IMR-90 (cell line): ENCODE data around the gene SIGLEC12.

ENCODE experiments used
- CEBPB ChIP-seq: IDR thresholded peaks from 2 replicates; pipeline ENCODE4 v1.6.1; 2012; ENCODE audit warnings: low read depth, low read length, improper control_type of control experiment
- CHD1 ChIP-seq: IDR thresholded peaks from 2 replicates; pipeline ENCODE4 v1.6.1; 2012; ENCODE audit warnings: low read depth, low read length, improper control_type of control experiment
- CTCF ChIP-seq: conservative IDR thresholded peaks from 2 replicates; pipeline ENCODE4 v1.5.1; 2012; ENCODE audit warnings: mild to moderate bottlenecking, low read depth, low read length, improper control_type of control experiment
- ELK1 ChIP-seq: fragments of 150-350 bp; IDR thresholded peaks from 2 replicates; pipeline ENCODE4 v1.6.1; 2016; ENCODE audit warnings: low read depth, mild to moderate bottlenecking, low read length, moderate library complexity, borderline replicate concordance
- FOS ChIP-seq: fragments of 150-350 bp; IDR thresholded peaks from 2 replicates; pipeline ENCODE4 v1.6.1; 2016; ENCODE audit warnings: low read depth, low read length
- MAFK ChIP-seq: IDR thresholded peaks from 2 replicates; pipeline ENCODE4 v1.6.1; 2012; ENCODE audit warnings: low read depth, low read length, improper control_type of control experiment
- MAZ ChIP-seq: IDR thresholded peaks from 2 replicates; pipeline ENCODE4 v1.6.1; 2012; ENCODE audit warnings: low read depth, mild to moderate bottlenecking, low read length, improper control_type of control experiment, moderate library complexity, borderline replicate concordance
- MXI1 ChIP-seq: IDR thresholded peaks from 2 replicates; pipeline ENCODE4 v1.6.1; 2012; ENCODE audit warnings: low read depth, mild to moderate bottlenecking, low read length, moderate library complexity, borderline replicate concordance
- NFE2L2 ChIP-seq: fragments of 150-350 bp; IDR thresholded peaks from 2 replicates; pipeline ENCODE4 v1.6.1; 2016; ENCODE audit warnings: low read depth, mild to moderate bottlenecking, low read length
- POLR2A ChIP-seq: IDR thresholded peaks from 2 replicates; pipeline ENCODE4 v1.6.1; 2012; ENCODE audit warnings: mild to moderate bottlenecking, low read depth, low read length
- RAD21 ChIP-seq: IDR thresholded peaks from 2 replicates; pipeline ENCODE4 v1.6.1; 2012; ENCODE audit warnings: low read length, improper control_type of control experiment
- RFX5 ChIP-seq: IDR thresholded peaks from 2 replicates; pipeline ENCODE4 v1.8.0; 2012; ENCODE audit warnings: low read depth, mild to moderate bottlenecking, low read length, moderate library complexity
- SMC3 ChIP-seq: fragments of 150-350 bp; IDR thresholded peaks from 2 replicates; pipeline ENCODE4 v1.6.1; 2016; ENCODE audit warnings: low read depth, mild to moderate bottlenecking, antibody characterized with exemption, low read length, moderate library complexity
- USF2 ChIP-seq: fragments of 150-350 bp; IDR thresholded peaks from 2 replicates; pipeline ENCODE4 v1.6.1; 2017; ENCODE audit warnings: mild to moderate bottlenecking, antibody characterized with exemption, low read length, low read depth

- TF ChIP-seq POLR2A: no peak
- TF ChIP-seq CTCF: no peak
- no peak for TF ChIP-seq SMC3
- TF ChIP-seq CEBPB: no peak
- no peak for TF ChIP-seq MAZ
- no peak for TF ChIP-seq RAD21
- TF ChIP-seq MXI1: no peak
- TF ChIP-seq FOS: no peak
- no peak for TF ChIP-seq NFE2L2
- TF ChIP-seq USF2: no peak
- TF ChIP-seq MAFK: no peak
- no peak for TF ChIP-seq RFX5
- TF ChIP-seq CHD1: no peak
- TF ChIP-seq ELK1: no peak
Observed at GRCh38 chr19:51456541-51457290, 44.9 kb downstream of the SIGLEC12 start.
